NOMO-1 (cell line): ENCODE data around the gene CNRIP1.

Experiments used
- DNase-seq, 2 experiments: peaks; one replicate each; lab custom pipeline; 2025; ENCODE audit not compliant: unreplicated experiment in 2 of 2; lab: John Stamatoyannopoulos, UW

Gene CNRIP1

DNA sequence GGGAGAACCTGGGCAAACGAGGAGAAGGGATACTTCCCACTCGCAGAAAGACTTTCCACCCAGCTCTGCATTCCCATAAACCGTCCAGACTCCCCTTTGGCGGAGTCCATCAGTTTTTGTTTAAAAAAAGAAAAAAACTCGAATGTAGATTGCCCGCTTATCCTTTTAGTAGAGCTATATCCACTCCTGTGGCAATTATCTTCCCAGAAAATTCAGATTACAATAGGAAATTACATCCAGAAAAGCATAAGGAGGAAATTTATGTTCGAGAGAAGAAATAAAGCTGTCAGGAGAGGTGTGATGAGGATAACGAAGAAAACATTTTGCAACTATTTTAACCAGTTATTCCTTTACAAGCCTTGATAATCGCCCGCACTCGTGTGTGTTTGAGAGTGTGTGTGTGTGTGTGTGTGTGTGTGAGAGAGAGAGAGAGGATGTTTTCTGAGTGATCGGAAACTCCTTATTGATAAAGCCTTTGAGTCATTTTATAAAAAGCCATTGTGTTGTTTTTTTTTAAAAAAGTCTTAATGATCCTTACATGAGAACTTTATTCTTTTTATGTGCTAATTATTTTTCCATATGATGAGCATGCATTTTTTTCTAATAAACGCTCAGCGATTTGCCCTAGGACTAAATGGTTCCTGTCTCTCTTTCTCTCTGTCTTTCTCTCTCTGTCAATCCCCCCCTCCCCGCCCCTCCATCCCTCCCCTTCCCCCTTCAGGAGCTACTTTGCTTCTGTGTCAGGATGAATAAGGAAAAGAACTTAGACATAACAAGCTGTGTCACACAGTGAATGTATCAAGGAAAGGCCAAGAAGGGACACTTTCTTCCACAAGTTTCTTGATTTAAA is 66.3 kb downstream of the CNRIP1 start:
- no peak for DNase-seq

DNA sequence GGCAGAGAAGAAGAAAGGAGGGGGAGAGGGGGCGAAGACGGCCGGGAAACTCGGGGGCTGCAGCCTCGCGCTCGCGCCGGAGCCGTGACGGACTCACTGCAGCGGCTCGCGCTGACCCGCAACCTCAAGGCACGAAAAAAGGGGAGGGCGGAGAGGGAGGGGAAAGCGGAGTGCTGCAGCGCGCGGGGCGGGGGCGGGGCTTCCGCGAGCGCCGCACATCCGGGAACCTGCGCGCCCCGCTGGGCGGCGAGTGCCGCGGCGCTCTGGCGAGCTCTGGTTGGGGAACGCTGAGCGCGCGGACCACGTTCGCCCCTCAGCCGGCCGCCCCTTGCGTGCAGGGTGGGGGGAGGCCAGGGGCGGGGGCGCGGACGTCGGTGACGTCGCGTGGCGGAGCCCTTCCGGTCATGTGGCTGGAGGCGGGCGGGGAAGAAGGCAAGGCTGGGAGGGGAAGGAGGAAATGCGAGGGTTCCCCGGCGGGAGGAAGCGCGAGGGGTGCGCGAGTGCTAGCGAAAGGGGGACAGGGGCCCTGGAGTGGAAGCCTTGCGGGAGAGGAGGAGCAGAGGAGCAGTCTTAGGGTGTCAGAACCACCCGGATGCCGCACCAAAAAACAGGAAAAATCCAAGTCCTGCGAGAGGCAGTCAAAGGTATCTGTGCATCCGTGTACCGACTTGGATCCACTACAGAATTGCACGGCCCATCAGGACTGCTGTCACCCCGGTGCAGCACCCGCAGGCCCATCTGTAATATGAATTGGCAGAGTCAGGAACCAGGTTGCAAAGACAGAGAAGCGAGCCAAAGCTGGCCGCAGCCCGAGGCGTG is 67.1 kb downstream of the CNRIP1 start, which contains the start of gene PPP3R1:
PPP3R1 (minus strand) TSS at position 133 of the 819 bp plus-strand sequence. CDS start 405 bp downstream, outside the sequence.
- DNase-seq = peak; percentile 91 to 97

DNA sequence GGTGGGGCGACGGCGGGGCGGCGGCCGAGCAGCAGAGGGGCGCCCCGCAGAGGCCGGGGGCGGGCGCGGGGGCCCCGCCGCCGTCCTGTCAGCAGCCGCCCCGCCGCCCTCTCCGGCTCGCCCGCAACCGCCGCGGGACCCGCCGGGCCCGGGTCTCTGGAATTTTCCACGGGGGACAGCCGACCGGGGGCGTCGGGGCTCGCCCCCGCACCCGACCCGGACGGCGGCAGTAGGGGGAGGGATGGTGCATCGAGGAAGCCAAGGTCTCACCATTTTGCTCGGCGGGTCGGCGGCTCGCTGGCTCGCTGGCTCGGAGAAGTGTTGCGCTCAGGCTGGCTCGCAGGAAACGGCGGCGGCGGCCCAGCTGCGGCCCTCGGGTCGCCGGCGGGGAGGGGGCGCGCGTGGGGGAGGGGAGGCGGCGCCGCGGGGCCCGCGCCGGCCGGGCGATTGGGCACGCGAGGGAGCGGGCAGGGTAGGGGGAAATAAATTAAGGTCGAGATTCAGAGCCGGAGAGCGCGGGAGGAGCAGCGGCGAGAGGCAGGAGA is 67.8 kb downstream of the CNRIP1 start:
- no peak for DNase-seq

DNA sequence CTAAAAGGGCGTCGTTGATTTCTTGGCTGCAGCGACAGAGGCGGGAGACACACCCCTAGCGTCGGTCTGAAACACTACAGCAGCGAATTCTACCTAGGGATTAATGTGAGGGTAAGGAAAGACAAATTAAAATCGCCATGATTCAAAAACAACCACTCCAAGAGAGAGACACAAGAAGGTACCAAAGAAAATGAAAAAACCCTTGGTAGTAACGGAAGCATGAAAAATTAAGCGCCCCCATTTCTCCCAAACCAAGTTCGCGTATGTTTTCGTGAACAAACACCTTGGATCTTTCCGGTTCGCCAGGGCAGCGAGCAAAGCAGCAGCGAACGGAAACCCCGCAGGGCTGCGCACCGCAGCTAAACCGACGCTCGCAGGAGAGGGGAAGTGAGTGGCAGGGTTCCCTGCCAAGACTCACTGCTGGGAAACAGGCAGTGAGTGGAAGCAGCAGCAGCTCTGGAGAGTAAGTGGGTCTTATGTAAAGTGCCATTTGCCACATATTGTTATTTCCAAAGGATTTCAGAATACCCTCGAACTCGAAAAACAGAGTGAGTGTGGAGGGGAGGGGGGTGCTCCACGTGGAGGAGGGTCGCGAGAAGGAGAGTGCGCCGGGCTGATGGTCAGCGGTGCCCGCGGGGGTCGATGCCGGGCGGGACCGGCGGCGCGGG is 68.4 kb downstream of the CNRIP1 start:
- DNase-seq = peak; percentile 90 to 94

DNA sequence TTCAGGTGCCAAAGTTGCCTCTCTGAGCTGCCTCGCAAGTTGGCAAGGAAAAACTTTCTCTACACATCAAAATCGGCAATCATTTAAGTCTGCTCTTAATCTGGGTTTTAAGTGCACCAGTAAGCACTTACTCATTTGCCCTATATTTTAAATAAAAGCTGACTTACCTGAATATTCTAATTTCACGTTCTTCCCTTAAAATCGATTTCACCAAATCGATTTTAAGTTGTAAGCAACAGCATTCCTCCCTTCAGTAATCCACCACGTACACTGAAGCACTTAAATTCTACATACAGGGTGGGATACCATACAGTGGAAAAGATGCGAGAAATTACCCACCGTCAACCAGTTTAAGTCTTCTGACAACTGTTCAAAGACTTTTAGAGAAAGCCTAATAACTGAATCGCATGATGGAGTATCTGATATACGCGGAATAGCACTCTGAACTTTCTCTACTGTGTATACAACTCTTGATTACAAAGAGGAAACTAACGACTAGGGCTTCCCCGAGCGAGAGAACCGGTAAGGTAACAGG is 69.0 kb downstream of the CNRIP1 start:
- no peak for DNase-seq

DNA sequence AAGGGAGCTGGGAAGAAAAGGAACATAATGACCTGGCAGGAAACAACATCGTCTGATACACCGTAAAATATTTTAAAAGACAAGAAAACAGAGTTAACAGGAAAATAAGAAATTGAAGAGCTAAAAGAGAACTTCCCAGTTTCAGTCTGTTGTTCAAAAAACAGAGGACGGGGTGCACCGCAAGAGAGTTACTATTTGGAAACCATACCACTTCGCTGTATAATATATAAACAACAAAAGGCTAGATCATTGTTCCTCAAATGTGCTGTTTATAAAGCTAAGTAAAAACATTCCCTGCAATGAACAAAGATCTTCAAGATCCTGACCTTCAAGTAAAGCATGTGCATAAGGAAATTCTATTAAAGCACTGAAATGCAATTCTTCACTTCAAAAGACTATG is 69.6 kb downstream of the CNRIP1 start:
- DNase-seq = peak in 1 of 2 experiments; percentile 79

DNA sequence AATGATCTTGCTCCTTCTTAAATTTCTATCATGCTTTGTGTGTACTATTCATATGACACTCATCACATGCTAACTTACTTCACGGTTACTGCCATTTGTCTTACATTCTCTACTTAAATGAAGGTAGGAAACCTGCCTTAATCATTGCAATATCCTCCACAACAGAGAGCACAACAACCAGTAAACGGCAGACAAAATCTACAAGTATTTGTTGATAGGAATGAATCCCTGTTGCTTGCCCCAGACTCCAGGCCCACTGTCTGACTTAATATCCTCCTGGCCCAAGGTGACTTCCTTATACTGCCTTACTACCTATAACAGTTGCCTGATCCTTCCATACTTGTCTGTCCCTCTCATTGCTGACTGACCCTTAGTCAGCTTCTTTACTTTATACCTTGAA is 70.9 kb downstream of the CNRIP1 start:
- DNase-seq = no peak

DNA sequence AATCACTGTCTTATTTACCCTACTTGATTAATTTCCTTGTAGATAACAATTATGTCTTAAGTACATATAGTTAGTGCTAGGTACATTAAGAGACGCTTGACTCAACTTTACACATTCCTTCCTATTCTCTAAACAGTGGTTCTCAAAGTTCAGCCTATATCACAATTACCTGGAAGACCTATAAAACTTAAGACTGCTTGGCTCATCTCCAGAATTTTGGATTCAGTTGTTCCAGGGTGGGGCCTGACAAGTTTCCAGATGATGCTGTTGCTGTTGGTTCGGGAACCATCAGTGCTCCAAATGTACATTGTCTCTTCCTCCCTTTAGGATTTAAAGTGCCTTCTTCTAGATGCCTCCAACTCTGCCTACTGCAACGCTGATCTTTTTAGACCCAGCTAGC is 71.4 kb downstream of the CNRIP1 start:
- DNase-seq = no peak

DNA sequence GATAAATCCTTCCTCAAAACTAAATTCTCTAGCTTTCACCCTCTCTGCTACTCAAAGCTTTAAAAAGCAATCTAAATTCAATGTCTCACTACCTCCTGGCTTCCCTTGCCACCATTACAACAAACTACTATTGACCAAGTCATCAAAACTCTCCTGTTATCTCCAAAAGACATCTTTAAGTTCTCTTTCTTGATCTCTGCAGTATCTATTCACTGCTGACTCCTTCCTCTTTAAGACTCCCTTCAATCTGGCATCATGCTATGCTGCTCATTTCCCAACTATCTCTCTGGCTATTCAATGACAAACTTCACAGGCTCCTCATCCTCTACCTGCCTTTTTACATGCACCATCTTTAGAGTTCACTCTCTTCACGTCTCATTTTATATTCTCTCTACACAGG is 73.4 kb downstream of the CNRIP1 start:
- no peak for DNase-seq

DNA sequence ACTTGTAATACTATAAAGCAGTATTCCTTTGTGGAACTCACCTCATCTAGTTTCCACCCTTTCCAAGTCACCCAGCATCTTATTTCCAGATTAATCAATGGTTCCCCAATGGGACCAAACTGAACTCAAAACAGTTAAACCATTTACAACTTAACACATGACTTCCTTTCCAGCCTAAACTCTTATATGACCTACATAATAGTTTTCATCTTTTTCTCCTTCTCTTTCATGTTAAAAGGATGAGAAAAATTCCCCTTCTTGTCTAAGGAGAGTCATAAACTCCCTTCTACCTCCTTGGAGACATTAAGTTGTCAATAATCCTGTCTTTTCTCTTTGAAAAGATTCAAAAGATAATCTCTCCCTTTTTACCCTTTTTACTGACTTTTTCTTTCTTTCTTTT is 74.1 kb downstream of the CNRIP1 start:
- no peak for DNase-seq

DNA sequence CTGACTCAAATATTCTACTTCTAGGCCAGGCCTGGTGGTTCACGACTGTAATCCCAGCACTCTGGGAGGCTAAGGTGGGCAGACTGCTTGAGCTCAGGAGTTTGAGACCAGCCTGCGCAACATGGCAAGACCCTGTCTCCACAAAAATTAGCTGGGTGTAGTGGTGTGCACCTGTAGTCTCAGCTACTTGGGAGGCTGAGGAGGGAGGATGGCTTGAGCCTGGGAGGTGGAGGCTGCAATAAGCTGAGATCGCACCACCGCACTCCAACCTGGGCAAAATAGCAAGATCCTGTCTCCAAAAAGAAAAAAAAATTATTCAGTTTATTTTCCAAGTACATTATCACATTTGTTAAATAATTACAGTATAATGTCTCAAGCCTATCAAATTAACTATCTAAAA is 74.7 kb downstream of the CNRIP1 start:
- DNase-seq = no peak

DNA sequence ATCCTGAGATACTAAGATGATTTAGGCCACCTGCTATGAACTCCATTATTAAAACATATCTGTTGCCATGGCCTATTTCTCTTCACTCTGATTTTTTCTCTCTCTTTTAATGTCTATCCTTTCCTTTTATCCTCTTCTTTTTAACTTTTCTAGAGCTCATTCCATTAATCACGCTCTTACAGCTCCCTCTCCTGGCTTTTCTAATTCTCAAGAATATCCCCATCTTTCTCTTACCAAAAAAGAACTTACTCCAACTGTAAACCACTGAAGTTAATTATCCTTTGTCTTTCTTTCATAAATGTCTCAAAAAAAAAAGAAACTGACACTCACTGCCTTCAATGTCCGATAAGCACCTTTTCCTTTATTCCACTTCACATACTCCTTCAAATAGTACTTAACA is 75.3 kb downstream of the CNRIP1 start:
- no peak for DNase-seq
